GM12865 (cell line): Measurements from ENCODE around the gene ANKRD22.

Source experiments
- DNase-seq: peaks from one replicate; pipeline ENCODE4 v3.0.0; 2010; ENCODE audit warnings: low read depth
- H3K4me3 ChIP-seq: 2 replicates; pipeline ENCODE4 v1.5.1; 2011; ENCODE audit warnings: mild to moderate bottlenecking, low read depth, low read length, control low read depth
- CTCF ChIP-seq: IDR thresholded peaks from 2 replicates; pipeline ENCODE4 v1.5.1; 2011; ENCODE audit warnings: low read length, control low read depth, low read depth, inconsistent platforms; ENCODE audit not compliant: insufficient read depth; ENCODE audit errors: missing control alignments

ANKRD22 gene

GRCh38 chr10:88803641-88804040, 48.0 kb downstream of the ANKRD22 start:
- DNase-seq: no peak
- no peak for TF ChIP-seq CTCF

GRCh38 chr10:88802523-88803285, 48.9 kb downstream of the ANKRD22 start, which contains the start of gene LIPM:
LIPM (plus strand) TSS chr10:88802730; CDS start chr10:88802897, 167 bp downstream.
- TF ChIP-seq CTCF: no peak
- H3K4me3 ChIP-seq: no peak within 1 kb of the TSS
- DNase-seq: no peak

More at GRCh38 chr10:88803641-88804040, 48.0 kb downstream of the ANKRD22 start:
- H3K4me3 ChIP-seq: no peak overlapping the region

- no peak for DNase-seq
- no peak for TF ChIP-seq CTCF
Measured at GRCh38 chr10:88800152-88801125, 51.2 kb downstream of the ANKRD22 start.

GRCh38 chr10:88794731-88795130, 56.9 kb downstream of the ANKRD22 start:
- no peak for TF ChIP-seq CTCF
- DNase-seq: no peak
- no peak overlapping the region for H3K4me3 ChIP-seq

More at GRCh38 chr10:88800152-88801125, 51.2 kb downstream of the ANKRD22 start:
- no peak overlapping the region for H3K4me3 ChIP-seq

GRCh38 chr10:88793712-88794299, 57.8 kb downstream of the ANKRD22 start:
- no peak overlapping the region for H3K4me3 ChIP-seq
- DNase-seq: peak; percentile 32
- no peak for TF ChIP-seq CTCF

- no peak overlapping the region for H3K4me3 ChIP-seq
- no peak for TF ChIP-seq CTCF
- DNase-seq: no peak
Measured at GRCh38 chr10:88792661-88793060, 59.0 kb downstream of the ANKRD22 start.
